Stimulated activated naive CD4-positive, alpha-beta T cell (primary cell): ENCODE results near the gene METAP1D.
"Not testable (repeated sequence)": the region's sequence is repeated elsewhere in the genome, so short reads cannot be mapped to it uniquely, and the experiment has no call there.

Source experiments
- DNase-seq, 6 experiments: peaks; one replicate each; lab custom pipeline; 2025; lab: John Stamatoyannopoulos, UW

METAP1D gene

DNA sequence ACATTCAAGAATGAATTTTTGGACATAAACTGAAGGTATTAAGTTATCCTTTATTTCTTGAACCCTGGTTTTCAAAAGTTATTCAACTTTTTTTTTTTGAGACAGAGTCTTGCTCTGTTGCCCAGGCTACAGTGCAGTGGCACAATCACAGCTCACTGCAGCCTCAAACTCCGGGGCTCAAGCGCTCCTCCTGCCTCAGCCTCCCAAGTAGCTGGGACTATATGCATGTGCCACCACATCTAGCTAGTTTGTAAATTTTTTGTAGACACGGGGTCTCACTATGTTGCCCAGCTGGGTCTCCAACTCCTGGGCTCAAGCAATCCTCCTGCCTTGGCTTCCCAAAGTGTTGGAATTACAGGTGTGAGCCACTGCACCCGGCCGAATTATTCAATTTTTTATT is 2.7 kb upstream of the METAP1D start:
- DNase-seq, result not testable (repeated sequence)

DNA sequence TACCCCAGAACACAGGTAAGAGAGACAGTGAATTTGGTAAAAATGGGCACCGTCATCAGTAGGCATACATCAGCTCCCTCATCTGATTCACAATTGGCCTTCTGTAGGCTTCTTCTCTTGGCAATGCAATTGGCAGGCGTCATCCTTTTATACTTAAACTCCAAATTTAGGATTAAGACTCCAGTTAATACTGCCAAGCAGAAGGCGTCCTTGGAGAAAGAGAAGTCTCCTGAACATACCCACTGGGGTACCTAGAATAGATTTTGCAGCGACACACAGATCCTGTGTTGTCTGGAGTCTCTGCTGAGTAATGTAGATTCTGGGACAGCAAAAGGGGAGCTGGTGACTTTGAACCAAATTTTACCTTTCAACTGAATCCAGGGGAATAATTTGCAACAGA is 592 bp upstream of the METAP1D start:
- no peak for DNase-seq

DNA sequence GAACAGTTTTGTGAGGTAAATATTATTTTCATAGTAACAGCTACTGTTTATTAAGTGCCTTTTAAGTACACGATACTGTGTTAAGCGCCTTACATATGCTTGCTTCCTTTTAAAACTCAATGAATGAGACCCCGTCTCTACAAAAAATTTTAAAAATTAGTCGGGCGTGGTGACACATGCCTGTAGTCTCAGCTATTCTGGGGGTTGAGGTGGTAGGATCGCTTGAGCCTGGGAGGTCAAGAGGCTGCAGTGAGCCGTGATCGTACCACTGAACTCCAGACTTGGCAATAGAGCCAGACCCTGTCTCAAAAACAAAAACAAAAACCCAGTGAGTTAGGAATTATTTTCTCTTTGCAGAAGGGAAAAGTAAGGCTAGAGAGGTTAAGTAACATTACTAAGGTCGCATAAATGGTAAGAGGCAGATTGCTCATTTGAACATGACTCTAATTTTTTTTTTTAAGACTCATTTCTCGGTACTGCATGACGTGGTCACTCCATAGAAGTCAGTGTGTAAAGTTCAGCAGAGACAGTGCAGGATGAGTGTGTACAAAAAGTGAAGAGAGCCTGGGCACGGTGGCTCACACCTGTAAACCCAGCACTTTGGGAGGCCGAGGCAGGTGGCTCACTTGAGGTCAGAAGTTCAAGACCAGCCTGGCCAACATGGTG is 1.1 kb downstream of the METAP1D start:
- DNase-seq, result no peak

DNA sequence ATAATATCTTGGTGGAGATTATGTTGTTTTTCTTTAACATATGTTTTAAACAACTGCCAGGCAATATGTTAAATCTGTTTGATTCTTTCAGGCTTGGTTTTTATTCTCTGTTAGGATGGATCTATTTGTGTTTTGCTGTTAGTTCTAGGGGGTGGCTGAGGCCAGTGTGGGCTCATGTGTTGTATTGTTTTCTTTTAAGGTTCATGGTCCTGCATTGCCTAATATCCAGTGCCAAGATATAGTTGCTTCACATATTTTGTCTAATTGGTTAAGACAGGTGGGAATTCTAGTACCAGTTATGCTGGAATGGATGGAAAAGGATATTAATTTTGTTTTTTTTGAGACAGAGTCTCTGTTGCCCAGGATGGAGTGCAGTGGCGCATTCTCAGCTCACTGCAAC is 7.6 kb downstream of the METAP1D start:
- DNase-seq, result no peak

DNA sequence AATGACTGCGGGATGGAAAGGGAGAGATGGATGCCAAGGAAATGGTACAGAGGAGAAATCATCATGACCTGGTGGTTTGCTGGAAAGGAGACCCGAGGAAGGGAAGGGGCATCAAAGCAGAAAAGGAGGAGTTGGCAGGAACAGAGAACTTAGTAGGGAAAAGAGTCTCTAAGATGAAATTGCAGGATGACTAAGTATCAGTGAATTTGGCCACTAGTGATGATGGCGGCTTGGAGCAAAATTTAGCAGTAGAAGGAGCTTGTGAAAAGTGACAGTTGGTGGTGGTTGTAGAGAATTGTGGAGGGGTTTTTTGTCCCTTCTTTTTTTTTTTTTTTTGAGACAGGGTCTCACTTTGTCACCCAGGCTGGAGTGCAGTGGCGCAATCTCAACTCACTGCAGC is 10.1 kb downstream of the METAP1D start:
- DNase-seq, result no peak

DNA sequence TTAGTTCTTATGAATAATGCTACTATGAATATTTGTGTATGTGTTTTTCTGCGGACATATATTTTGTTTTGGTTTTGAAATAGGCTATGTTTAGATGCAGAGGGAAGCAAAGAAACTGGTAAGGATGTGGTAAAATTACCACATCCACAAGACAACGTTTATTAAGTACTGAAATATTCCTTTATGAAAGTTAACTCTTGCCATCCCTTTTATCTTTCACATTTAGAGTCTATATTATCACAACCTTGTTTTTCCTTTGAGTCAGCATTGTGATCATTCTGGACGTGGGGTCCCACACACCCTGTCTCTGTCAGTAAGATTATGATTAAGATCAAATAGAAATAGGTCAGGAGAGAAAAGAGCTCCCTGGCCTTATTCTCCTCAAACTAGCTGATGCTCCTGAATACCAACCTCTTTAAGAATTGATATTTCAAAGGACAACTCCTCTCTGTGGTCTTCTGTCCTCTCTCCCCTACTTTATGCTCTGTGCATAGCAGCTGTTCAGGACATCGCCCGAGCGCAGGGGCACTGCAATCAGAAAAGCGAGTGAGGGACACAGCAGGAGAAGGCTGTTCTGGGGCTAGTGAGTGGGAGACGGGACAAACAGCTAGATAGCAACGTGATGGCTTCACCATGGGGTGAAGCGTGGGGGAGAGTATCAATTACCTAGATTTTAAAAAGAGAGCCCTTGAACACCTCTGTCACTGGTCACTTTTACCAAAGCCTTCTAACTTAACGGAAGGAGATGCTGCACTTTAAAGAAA is 12.2 kb downstream of the METAP1D start:
- DNase-seq, result no peak

DNA sequence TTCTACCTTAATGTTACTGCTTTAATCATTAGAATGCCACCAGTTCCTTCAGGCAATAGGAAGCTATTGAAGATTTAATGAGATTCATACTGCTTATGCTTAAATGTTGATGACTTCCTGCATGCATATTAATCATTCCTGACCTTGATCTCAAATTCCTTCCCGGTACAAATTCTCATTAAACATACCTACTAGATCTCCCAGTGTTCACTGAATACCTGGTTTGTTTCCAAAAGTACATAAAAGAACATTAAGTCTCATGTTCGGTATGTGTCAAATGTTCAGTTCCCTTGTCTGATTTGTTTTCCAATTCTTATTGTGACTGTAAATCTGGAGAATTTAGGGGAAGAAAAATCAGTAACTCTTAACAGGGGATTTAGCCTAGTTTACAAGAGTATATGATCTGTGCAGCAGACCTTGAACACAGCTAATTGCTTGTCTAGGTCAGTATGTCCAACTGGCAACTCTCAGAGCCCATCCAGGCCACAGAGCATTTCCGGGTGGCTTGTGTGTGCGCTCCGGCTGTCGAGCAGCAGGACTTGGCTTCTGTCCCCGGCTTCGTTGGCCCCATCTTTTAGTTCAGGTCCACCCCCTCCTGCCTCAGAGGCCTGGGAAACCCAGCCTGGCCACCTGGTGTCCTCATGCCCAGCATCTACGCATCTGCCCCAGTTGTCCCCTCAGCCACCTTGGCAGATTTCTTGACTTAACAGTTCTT is 13.1 kb downstream of the METAP1D start:
- no peak for DNase-seq

DNA sequence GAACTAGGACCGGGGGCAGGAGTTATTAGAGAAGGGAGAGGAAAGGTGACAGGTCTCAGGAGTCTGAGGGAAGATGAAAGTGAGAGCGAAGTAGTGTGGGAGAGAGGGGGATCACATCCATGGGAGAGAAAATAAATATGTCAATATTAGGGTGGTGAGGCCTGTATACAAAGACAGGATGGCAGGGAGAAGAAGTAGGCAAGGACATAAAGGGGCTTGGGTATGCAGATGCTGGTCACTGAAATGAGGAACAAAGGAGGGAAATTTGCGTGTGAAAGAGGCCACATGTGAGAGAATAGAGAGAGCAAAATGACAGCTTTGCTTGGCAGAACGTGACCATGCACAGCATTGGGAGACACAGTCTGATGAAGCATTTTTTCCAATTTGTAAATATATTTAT is 13.6 kb downstream of the METAP1D start:
- DNase-seq, result no peak

DNA sequence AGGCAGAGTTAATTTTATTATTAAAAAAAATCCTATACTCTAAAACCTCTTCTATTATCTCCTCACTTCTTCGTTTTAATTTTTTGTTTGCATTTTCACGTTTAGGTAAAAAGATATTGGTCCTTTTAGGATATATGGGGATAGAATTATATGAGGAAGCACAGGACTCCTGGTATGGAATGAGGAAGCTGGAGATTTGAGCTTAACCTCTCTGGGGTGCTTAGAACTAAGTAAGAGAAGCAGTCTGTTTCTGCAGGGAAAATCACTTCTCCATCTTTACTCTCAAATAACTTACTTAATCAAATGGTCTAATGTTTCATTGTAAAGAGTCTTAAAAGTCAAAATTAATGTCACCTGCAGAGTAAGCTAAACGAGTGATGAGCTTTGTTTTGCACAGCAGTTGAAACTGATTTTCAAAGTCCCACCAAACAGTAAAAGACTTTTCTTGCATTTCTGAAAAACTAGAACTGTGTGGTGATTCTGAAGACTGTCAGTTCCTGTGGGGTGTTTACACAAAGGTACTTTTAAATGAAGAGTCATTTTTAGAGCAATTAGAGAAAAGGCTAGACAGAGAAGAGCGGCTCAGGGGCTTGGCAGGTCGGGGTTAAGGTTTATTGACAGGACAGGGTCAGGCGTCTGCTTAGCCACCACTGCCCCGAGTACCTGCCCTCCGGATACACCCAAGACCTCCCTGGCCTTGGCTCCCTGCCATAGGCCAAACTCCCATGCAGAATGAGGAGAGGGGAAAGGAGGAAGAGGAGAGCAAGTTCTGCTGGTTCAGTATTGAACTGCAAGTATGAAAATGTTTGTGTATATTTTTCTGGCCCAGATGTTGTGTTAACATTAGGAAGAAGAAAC is 21.6 kb downstream of the METAP1D start:
- DNase-seq, result no peak

DNA sequence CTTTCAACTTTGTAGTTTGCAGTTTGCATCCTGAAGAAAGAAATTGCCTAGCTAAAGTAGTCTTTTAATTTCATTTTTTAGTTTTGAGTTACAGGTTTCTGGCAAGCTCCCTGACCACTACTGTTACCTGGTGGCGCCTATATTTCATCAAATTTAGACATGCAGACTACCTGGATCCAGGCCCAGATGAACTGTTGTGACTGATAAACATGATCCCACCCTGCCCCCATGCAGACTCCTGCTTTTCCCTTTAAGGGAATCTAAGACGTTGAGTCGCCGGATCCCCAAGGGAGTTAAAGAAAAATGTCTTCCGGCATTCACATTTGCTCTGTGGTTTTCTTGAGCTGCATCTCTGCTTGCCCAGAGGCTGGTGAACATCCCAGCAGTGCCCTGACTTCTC is 22.2 kb downstream of the METAP1D start:
- DNase-seq, result no peak

DNA sequence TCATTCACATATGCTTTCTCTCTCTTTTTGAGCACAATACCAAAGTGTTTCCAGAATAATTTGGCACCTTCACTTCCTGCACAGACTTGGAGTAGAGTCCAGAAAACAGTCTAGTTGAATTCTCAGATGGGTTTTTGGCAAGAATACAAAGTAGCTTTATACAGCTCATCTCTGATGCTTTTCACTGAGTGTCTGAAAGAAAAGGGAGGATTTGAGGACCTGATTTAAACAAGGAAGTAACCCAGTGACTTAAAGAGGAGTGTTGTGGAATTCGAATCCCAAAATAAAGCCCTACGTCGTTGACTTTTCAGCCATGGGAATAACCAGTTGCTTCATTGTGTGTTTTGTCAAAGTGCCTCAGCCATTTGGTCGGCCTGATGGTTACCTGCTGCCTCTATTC is 31.8 kb downstream of the METAP1D start:
- no peak for DNase-seq

DNA sequence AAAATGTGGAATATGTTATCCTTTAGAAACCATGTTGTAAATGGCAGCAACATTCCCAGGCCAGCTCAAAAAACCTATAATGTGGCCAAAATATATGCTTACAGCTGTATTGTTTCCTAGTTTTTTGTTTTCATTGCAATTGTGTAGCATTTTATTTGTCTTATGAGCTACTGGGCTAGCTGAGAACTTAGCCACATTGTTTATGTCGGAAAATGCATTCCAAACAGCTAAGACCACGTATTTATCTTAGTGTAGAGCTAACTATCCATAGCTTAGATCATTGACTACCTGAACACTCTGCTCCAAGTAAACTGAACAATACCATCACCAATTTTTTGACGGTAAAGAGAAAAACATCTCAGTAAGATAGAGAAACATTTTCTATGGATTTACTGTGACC is 38.4 kb downstream of the METAP1D start:
- DNase-seq, result no peak

DNA sequence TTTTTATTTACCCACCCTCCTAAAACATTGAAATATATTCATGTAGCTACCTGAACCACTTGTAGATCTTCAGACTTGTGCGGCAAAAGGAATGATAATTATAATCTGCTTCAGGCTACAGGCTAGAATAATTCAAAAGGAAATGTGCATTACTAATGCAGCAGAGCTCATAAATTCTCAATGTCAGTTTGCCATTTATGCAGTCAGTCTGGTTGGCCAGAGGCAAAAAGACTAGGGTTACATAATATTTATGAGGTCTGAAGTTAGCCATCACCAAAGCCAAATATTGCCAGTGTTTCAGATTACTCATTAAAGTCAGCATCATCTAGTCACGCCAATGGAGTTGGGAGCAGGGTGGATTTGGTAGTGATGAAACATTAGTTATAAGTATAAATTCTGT is 38.9 kb downstream of the METAP1D start:
- DNase-seq, result no peak

DNA sequence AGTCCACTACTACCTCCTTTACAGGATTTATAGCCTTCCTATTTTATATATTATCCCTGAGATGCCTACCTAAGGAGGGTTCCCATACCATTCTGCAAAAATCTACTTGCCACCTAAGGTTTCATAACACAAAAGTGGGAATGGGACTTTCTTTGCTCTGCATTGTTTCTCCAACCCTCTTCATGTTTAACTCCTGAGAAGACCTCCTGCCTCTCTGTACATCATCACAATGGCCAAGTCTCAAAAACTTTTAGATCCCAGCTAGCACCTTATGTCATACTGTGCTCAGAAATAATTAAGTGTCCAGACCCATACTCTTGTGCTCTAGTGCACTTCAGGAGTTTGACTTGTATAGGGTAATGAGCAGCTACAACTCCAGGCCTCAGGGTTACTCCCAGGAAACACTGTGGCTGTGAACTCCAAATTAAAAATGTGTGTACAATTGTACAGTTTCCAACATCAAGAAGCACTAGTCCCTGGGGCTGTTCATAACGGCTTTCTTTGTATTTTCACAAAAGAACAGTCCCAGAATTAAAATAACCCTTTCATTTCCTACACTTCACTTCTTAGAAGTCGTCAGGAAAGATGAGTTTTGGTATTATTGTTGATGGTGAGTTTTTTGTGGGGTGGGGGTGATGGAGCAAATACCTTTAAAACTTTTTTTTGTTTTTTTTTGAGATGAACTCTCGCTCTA is 39.4 kb downstream of the METAP1D start:
- no peak for DNase-seq

DNA sequence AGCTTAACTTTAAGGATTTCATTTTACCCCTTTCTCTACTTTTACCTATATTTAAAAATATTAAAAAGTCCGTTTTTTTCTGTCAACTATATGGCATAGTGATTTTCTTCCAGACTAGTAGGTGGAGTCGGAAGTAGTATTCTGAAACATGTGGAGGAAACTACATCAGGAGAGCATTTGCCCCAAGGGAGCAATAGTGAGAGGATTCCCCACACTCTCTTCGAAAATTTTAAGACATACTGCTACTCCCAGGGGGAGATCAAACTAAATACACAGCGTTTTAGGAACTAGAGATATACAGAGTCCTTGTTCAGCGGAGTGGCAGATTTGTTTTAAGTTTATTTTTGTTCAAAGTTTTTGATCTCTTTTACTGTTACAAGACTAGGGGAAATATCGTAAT is 40.6 kb downstream of the METAP1D start:
- no peak for DNase-seq

DNA sequence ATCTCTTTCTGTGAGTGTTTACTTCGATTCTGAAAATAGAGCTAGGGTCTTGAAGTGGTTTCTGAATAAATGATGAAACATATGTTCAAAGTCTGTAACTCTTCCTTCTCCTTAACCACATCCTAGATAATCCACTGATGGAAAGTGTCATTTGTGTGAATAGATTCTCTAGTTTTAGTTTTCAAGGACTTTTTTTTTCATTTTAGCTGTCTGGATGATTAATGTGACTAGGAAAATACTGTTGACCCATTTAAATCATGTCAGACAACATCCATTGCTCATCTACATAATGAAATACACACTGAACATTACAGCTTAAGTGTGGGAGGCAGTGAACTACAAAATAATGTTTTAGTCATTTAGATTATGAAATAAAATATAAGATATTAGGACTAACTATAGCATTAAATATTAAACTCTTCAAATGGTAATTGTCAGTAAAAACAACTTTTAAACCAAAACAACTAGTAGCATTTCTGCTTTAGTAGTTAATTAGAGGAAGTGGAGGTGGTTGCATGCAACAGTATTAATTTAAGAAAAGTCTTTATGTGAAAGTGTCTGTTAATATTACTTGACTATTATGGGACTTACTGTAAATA is 46.4 kb downstream of the METAP1D start:
- DNase-seq, result no peak

DNA sequence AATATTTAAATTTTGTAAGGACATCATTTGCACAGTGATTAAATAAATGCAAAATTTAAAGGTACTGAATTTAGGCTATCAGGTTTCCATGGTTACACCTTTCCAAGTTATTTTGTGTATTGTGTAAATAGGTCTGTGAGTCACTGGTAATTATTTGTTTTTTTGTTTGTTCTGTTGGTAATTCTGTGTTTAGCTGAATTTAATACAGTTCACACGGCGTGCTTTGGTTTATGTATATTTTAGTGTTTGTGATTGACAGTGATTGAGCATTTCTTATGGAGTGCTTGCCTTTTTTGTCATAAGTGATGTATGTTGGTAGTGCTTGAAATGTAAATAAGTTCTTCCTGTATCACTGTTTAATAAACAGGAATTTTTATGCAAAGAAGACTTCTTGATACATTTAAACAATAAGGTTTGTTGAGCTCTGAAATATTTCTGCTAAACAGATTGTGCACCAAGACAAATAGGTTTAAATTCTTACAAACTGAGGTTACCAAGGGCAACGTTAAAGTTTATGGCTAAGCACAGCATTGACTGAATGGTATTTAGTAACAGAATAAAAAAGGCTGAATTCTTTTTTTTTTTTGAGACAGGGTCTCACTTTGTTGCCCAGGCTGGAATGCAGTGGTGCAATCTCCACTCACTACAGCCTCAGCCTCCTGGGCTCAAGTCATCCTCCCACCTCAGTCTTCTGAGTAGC is 47.3 kb downstream of the METAP1D start:
- no peak for DNase-seq

DNA sequence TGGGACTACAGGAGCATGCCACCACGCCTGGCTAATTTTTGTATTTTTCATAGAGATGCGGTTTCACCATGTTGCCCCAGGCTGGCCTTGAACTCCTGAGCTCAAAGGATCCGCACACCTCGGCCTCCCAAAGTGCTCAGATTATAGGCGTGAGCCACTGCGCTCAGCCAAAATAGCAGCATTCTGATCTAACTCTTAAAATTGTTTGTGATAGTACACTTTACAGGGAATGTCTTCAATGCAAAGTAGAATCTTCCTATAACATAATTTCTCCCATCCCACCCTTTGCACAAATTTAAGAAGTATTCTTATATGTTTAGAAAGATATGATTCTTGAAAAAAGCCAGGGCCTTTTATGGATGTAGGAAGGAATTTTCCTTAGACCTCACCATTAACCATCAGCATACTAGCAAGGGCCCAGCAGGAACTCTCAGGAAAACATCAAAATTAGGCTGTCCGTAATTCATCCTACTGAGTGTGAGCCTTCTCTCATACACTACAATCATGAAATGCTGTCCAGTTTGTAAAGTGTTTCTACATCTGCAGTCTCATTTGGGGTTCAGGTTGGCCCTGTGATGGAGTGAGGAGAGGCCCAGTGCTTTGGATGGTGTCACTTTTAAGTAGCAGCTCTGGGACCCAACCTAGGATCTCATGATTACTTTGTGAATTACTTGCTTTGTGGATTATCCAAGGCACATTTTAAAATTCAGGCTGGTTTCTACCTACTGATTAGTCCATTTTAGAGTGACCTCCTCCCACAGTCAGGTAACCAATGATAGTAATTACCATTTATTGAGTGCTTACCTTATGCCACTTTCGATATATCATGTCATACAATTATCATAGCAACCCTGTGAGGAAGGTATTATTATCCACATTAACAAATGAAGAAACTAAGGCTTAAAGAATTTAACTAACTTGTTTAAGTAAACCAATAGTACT is 48.1 kb downstream of the METAP1D start:
- no peak for DNase-seq
